Measurements from ENCODE around the gene EYA4. TPM values are rescaled to one million over a fixed set of nuclear protein-coding genes. Genes with fewer than 3 reads are reported as not detected.

Gene EYA4
- total and polyA plus RNA-seq, 2 donors (not counting 1 experiment from before 2014, with no cell fraction given), result 4.6 to 38.0 TPM

DNA sequence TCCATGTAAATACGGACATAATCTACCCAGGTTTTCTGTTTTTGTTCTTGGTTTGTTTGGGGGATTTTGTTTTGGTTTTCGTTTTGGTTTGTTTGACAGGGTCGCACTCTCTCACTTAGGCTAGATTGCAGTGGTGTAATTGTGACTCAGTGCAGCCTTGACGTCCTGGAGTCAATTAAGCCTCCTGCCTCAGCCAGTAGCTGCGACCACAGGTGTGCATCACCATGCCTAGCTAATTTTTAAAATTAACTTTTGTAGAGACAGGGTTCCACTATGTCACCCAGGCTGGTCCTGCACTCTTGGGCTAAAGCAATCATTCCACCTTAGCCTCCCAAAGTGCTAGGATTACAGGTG is 37.8 kb upstream of the EYA4 start:
- Histone ChIP-seq H3K79me2 (ENCODE audit: control insufficient read depth, insufficient read depth, low read length) (no peaks in the 10 kb centered on the region), H3K27me3 (ENCODE audit: control insufficient read depth, insufficient read depth, low read length) (no peaks in the 10 kb centered on the region), H2AFZ (ENCODE audit: low read length) (no peak overlapping the region), H3K9ac (ENCODE audit: insufficient read depth, low read length) (no peak overlapping the region), H3K4me3 (replicated peaks in 1 of 4; ENCODE audit: control extremely low read depth in 1 of 4, insufficient read depth in 1 of 4, low read depth in 3 of 4, low read length in 4 of 4) (no peak overlapping the region), H3K4me2 (ENCODE audit: extremely low read depth, insufficient read depth, low read length) (no peak overlapping the region), H3K4me1 (ENCODE audit: control insufficient read depth, extremely low read depth, insufficient read depth, low read length) (no peaks in the 10 kb centered on the region), H4K20me1 (ENCODE audit: control insufficient read depth, extremely low read depth, insufficient read depth, low read length) (no peaks in the 10 kb centered on the region), H3K27ac (ENCODE audit: insufficient read depth, low read length) (no peak overlapping the region), H3K9me3 (ENCODE audit: control insufficient read depth, insufficient read depth, low read depth, low read length) (no peaks in the 10 kb centered on the region), H3K36me3 (ENCODE audit: control insufficient read depth, insufficient read depth, low read length) (no peaks in the 10 kb centered on the region)
- no peak for DNase-seq (ENCODE audit: low read depth in 2 of 2)
- TF ChIP-seq EZH2 (IDR thresholded peaks at IDR 0.05; ENCODE audit: low read length, missing control alignments), result no peak
- TF ChIP-seq, protein P1, sequence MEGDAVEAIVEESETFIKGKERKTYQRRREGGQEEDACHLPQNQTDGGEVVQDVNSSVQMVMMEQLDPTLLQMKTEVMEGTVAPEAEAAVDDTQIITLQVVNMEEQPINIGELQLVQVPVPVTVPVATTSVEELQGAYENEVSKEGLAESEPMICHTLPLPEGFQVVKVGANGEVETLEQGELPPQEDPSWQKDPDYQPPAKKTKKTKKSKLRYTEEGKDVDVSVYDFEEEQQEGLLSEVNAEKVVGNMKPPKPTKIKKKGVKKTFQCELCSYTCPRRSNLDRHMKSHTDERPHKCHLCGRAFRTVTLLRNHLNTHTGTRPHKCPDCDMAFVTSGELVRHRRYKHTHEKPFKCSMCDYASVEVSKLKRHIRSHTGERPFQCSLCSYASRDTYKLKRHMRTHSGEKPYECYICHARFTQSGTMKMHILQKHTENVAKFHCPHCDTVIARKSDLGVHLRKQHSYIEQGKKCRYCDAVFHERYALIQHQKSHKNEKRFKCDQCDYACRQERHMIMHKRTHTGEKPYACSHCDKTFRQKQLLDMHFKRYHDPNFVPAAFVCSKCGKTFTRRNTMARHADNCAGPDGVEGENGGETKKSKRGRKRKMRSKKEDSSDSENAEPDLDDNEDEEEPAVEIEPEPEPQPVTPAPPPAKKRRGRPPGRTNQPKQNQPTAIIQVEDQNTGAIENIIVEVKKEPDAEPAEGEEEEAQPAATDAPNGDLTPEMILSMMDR (conservative IDR thresholded peaks at IDR 0.05 in 1 of 2, IDR thresholded peaks at IDR 0.05 in 1 of 2; ENCODE audit: low read depth in 1 of 2, low read length in 2 of 2), result no peak

- Histone ChIP-seq H2AFZ (ENCODE audit: low read length) (no peak overlapping the region), H3K27me3 (ENCODE audit: control insufficient read depth, insufficient read depth, low read length) (no peaks in the 10 kb centered on the region), H3K9ac (ENCODE audit: insufficient read depth, low read length) (no peak overlapping the region), H3K9me3 (ENCODE audit: control insufficient read depth, insufficient read depth, low read depth, low read length) (no peaks in the 10 kb centered on the region), H3K4me2 (ENCODE audit: extremely low read depth, insufficient read depth, low read length) (no peak overlapping the region), H3K4me3 (replicated peaks in 1 of 4; ENCODE audit: control extremely low read depth in 1 of 4, insufficient read depth in 1 of 4, low read depth in 3 of 4, low read length in 4 of 4) (no peak overlapping the region), H3K36me3 (ENCODE audit: control insufficient read depth, insufficient read depth, low read length) (no peaks in the 10 kb centered on the region), H3K4me1 (ENCODE audit: control insufficient read depth, extremely low read depth, insufficient read depth, low read length) (no peaks in the 10 kb centered on the region), H4K20me1 (ENCODE audit: control insufficient read depth, extremely low read depth, insufficient read depth, low read length) (no peaks in the 10 kb centered on the region), H3K27ac (ENCODE audit: insufficient read depth, low read length) (no peak overlapping the region), H3K79me2 (ENCODE audit: control insufficient read depth, insufficient read depth, low read length) (no peaks in the 10 kb centered on the region)
- no peak for DNase-seq (ENCODE audit: low read depth in 2 of 2)
- TF ChIP-seq EZH2 (IDR thresholded peaks at IDR 0.05; ENCODE audit: low read length, missing control alignments), result no peak
- TF ChIP-seq, protein P1 (conservative IDR thresholded peaks at IDR 0.05 in 1 of 2, IDR thresholded peaks at IDR 0.05 in 1 of 2; ENCODE audit: low read depth in 1 of 2, low read length in 2 of 2), result no peak
These were observed 35.9 kb upstream of the EYA4 start for GRCh38 chr6:133205304-133205703.

DNA sequence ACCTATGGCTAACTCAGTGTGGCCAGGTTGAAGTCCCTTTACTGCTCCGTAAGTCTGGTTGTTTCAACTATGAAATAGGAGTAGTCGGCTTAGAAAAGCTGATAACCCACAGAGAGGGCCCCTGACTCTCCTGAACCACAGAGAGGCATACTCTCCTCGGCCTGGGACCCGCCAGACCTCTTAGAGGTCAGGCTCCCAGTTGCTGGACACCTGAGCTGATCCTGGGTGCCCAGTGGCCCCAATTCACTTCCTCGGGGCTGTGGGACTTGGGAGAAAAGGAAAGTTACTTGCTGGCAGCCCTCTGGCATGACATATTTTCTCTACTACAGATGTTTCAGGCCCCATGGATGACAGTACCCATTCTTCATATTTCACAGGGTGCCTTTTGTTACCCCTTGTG is 34.2 kb upstream of the EYA4 start:
- no peaks in the 10 kb centered on the region for H3K9me3 ChIP-seq (ENCODE audit: control insufficient read depth, insufficient read depth, low read depth, low read length)
- H3K4me1 ChIP-seq (ENCODE audit: control insufficient read depth, extremely low read depth, insufficient read depth, low read length), result no peaks in the 10 kb centered on the region
- H3K27me3 ChIP-seq (ENCODE audit: control insufficient read depth, insufficient read depth, low read length), result no peaks in the 10 kb centered on the region
- H3K36me3 ChIP-seq (ENCODE audit: control insufficient read depth, insufficient read depth, low read length), result no peaks in the 10 kb centered on the region
- no peak for TF ChIP-seq EZH2 (IDR thresholded peaks at IDR 0.05; ENCODE audit: low read length, missing control alignments)
- TF ChIP-seq, protein P1 (conservative IDR thresholded peaks at IDR 0.05 in 1 of 2, IDR thresholded peaks at IDR 0.05 in 1 of 2; ENCODE audit: low read depth in 1 of 2, low read length in 2 of 2), result no peak
- no peaks in the 10 kb centered on the region for H4K20me1 ChIP-seq (ENCODE audit: control insufficient read depth, extremely low read depth, insufficient read depth, low read length)
- no peaks in the 10 kb centered on the region for H3K79me2 ChIP-seq (ENCODE audit: control insufficient read depth, insufficient read depth, low read length)
- no peak overlapping the region for H3K9ac ChIP-seq (ENCODE audit: insufficient read depth, low read length)
- H3K27ac ChIP-seq (ENCODE audit: insufficient read depth, low read length), result no peak overlapping the region
- DNase-seq (ENCODE audit: low read depth in 2 of 2), result no peak
- H3K4me3 ChIP-seq (replicated peaks in 1 of 4; ENCODE audit: control extremely low read depth in 1 of 4, insufficient read depth in 1 of 4, low read depth in 3 of 4, low read length in 4 of 4), result no peak overlapping the region
- H3K4me2 ChIP-seq (ENCODE audit: extremely low read depth, insufficient read depth, low read length), result no peak overlapping the region
- no peak overlapping the region for H2AFZ ChIP-seq (ENCODE audit: low read length)
